HepG2 (cell line): ENCODE measurements around the gene ANKHD1. TPM values are rescaled to one million over a fixed set of nuclear protein-coding genes. Genes with fewer than 3 reads are reported as not detected.

Experiments
- ETV5 ChIP-seq: IDR thresholded peaks from 2 replicates; pipeline ENCODE4 v1.6.1; 2018; ENCODE audit warnings: missing biosample characterization, missing genetic modification reagents, inconsistent platforms, borderline replicate concordance
- FOSL2 ChIP-seq: sonication (generic); formaldehyde crosslinking; IDR thresholded peaks from 2 replicates; pipeline ENCODE4 v1.4.0; 2020; ENCODE audit warnings: missing genetic modification reagents
- GTF3A ChIP-seq: sonication (generic); formaldehyde crosslinking; conservative IDR thresholded peaks from 2 replicates; pipeline ENCODE4 v1.4.0; 2020; ENCODE audit warnings: mild to moderate bottlenecking, missing genetic modification reagents
- JUND ChIP-seq: sonication (generic); formaldehyde crosslinking; IDR thresholded peaks from 2 replicates; pipeline ENCODE4 v1.8.0; 2022; ENCODE audit warnings: mild to moderate bottlenecking, missing genetic modification reagents
- KAT7 ChIP-seq: IDR thresholded peaks from 2 replicates; pipeline ENCODE4 v1.6.1; 2018; ENCODE audit warnings: borderline replicate concordance, missing compliant biosample characterization
- MIER3 ChIP-seq: IDR thresholded peaks from 2 replicates; pipeline ENCODE4 v1.6.1; 2016; ENCODE audit warnings: missing compliant biosample characterization, borderline replicate concordance
- MIXL1 ChIP-seq: IDR thresholded peaks from 2 replicates; pipeline ENCODE4 v1.6.1; 2016
- NR2C2 ChIP-seq: sonication (generic); formaldehyde crosslinking; IDR thresholded peaks from 2 replicates; pipeline ENCODE4 v1.4.0; 2020; ENCODE audit warnings: missing genetic modification reagents, mild to moderate bottlenecking, moderate library complexity, borderline replicate concordance
- SCMH1 ChIP-seq: sonication (generic); formaldehyde crosslinking; IDR thresholded peaks from 2 replicates; pipeline ENCODE4 v1.9.0; 2021; ENCODE audit warnings: missing genetic modification reagents, mild to moderate bottlenecking, borderline replicate concordance
- SSRP1 ChIP-seq: IDR thresholded peaks from 2 replicates; pipeline ENCODE4 v1.6.1; 2016; ENCODE audit warnings: control low read depth
- ZC3H13 ChIP-seq: sonication (generic); formaldehyde crosslinking; IDR thresholded peaks from 2 replicates; pipeline ENCODE4 v1.8.1; 2023; ENCODE audit warnings: mild to moderate bottlenecking, missing genetic modification reagents, moderate library complexity
- ZNF350 ChIP-seq: sonication (generic); formaldehyde crosslinking; IDR thresholded peaks from 2 replicates; pipeline ENCODE4 v1.4.0; 2020; ENCODE audit warnings: mild to moderate bottlenecking, low read depth, missing genetic modification reagents, borderline replicate concordance
- ZNF572 ChIP-seq: sonication (generic); formaldehyde crosslinking; IDR thresholded peaks from 2 replicates; pipeline ENCODE4 v1.5.1; 2020; ENCODE audit warnings: mild to moderate bottlenecking, missing genetic modification reagents
- ZNF644 ChIP-seq: IDR thresholded peaks from 2 replicates; pipeline ENCODE4 v1.6.1; 2016; ENCODE audit warnings: low read depth
- ZSCAN29 ChIP-seq: sonication (generic); formaldehyde crosslinking; conservative IDR thresholded peaks from 2 replicates; pipeline ENCODE4 v1.4.0; 2020; ENCODE audit warnings: mild to moderate bottlenecking, missing genetic modification reagents
- polyA plus RNA-seq, 8 experiments: library from polyadenylated mRNA; depleted of rRNA in 3 of 8; stranded (reverse) in 7 of 8; unstranded in 1 of 8; fragments of >200 nt; fragmentation: Illumina TruSeq in 4 of 8; extraction: Trizol in 4 of 8; gene quantifications; 2 replicates each; pipeline versions ENCODE4 v1.2.1 to v1.2.3, GENCODE V29; 2011 to 2016; ENCODE audit warnings: low read depth in 4 of 8, missing spikeins in 1 of 8, mixed read lengths in 1 of 8; ENCODE audit not compliant: insufficient read depth in 1 of 8
- total RNA-seq, 5 experiments: library from RNA; depleted of rRNA; stranded (reverse); fragments of >200 nt; fragmentation: Illumina TruSeq; extraction: Trizol; gene quantifications; 2 replicates each; pipeline ENCODE4 v1.2.3, GENCODE V29; 2016; ENCODE audit warnings: low read depth in 1 of 5
- TF ChIP-seq, protein P1 (sequence below): IDR thresholded peaks from 2 replicates; pipeline ENCODE4 v1.6.1; 2016; ENCODE audit warnings: control low read depth
- TF ChIP-seq, protein P2 (sequence below): IDR thresholded peaks from 2 replicates; pipeline ENCODE4 v1.6.1; 2016
- TF ChIP-seq, protein P3 (sequence below): sonication (generic); formaldehyde crosslinking; IDR thresholded peaks from 2 replicates; pipeline ENCODE4 v1.5.1; 2020; ENCODE audit warnings: missing genetic modification reagents, mild to moderate bottlenecking, borderline replicate concordance
- TF ChIP-seq, protein P4 (sequence below): sonication (generic); formaldehyde crosslinking; IDR thresholded peaks from 2 replicates; pipeline ENCODE4 v1.4.0; 2020; ENCODE audit warnings: missing genetic modification reagents
- TF ChIP-seq, protein P5 (sequence below): sonication (generic); formaldehyde crosslinking; IDR thresholded peaks from 2 replicates; pipeline ENCODE4 v1.4.0; 2020; ENCODE audit warnings: mild to moderate bottlenecking, missing genetic modification reagents
- TF ChIP-seq, protein P6 (sequence below): sonication (generic); formaldehyde crosslinking; IDR thresholded peaks from 2 replicates; pipeline ENCODE4 v1.5.0; 2020; ENCODE audit warnings: missing genetic modification reagents

The ANKHD1 gene
- total and polyA plus RNA-seq, 2 of the 13 experiments (the other 11 are each of a cell fraction or from before 2014, with no cell fraction given): 69.9 to 82.0 TPM

DNA sequence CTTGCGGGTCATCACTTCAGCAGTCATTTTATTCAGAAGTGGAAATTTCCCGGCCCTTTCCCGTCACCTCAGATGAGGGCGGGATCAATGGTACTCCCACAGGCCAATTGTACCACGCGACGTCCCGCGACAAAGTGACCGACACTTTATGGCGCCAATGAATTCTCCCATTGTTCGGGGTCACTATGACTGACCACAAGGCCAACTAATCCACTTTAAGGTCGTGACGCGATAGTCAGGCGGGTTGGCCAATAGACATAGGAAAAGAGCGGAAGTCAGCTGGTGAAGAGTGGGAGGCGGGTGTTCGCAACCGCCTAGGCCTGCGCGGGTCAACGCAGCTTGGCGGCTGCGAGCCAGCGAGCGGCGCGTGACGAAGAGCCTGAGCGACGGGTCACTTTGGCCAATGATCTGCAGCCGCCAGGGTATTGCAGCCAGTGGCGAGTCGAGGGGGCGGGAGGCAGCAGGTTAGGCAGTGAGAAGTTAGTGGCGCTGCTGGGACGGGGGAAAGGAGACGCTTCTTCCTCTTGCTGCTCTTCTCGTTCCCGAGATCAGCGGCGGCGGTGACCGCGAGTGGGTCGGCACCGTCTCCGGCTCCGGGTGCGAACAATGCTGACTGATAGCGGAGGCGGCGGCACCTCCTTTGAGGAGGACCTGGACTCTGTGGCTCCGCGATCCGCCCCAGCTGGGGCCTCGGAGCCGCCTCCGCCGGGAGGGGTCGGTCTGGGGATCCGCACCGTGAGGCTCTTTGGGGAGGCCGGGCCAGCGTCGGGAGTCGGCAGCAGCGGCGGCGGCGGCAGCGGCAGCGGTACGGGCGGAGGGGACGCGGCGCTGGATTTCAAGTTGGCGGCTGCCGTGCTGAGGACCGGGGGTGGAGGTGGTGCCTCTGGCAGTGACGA is at the start of gene ANKHD1 (continued):
- TF ChIP-seq KAT7 (CRISPR knock-in tag): peak; percentile 95
- TF ChIP-seq, protein P1, sequence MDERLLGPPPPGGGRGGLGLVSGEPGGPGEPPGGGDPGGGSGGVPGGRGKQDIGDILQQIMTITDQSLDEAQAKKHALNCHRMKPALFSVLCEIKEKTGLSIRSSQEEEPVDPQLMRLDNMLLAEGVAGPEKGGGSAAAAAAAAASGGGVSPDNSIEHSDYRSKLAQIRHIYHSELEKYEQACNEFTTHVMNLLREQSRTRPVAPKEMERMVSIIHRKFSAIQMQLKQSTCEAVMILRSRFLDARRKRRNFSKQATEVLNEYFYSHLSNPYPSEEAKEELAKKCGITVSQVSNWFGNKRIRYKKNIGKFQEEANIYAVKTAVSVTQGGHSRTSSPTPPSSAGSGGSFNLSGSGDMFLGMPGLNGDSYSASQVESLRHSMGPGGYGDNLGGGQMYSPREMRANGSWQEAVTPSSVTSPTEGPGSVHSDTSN: peak; percentile 95
- peak; percentile 48; the same call in 1 of the 2 replicates for TF ChIP-seq FOSL2 (CRISPR knock-in tag)
- TF ChIP-seq SCMH1: no peak
- no peak for TF ChIP-seq ZSCAN29
- TF ChIP-seq, protein P2, sequence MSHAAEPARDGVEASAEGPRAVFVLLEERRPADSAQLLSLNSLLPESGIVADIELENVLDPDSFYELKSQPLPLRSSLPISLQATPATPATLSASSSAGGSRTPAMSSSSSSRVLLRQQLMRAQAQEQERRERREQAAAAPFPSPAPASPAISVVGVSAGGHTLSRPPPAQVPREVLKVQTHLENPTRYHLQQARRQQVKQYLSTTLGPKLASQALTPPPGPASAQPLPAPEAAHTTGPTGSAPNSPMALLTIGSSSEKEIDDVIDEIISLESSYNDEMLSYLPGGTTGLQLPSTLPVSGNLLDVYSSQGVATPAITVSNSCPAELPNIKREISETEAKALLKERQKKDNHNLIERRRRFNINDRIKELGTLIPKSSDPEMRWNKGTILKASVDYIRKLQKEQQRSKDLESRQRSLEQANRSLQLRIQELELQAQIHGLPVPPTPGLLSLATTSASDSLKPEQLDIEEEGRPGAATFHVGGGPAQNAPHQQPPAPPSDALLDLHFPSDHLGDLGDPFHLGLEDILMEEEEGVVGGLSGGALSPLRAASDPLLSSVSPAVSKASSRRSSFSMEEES (CRISPR knock-in tag): peak; percentile 74; the same call in 1 of the 2 replicates
- TF ChIP-seq ZNF644 (CRISPR knock-in tag): no peak
- peak; percentile 34; the same call in 1 of the 2 replicates for TF ChIP-seq MIER3 (CRISPR knock-in tag)
- TF ChIP-seq ZNF572: no peak
- TF ChIP-seq, protein P3, sequence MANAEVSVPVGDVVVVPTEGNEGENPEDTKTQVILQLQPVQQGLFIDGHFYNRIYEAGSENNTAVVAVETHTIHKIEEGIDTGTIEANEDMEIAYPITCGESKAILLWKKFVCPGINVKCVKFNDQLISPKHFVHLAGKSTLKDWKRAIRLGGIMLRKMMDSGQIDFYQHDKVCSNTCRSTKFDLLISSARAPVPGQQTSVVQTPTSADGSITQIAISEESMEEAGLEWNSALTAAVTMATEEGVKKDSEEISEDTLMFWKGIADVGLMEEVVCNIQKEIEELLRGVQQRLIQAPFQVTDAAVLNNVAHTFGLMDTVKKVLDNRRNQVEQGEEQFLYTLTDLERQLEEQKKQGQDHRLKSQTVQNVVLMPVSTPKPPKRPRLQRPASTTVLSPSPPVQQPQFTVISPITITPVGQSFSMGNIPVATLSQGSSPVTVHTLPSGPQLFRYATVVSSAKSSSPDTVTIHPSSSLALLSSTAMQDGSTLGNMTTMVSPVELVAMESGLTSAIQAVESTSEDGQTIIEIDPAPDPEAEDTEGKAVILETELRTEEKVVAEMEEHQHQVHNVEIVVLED (CRISPR knock-in tag): peak; percentile 86
- no peak for TF ChIP-seq SSRP1 (CRISPR knock-in tag)
- TF ChIP-seq JUND (CRISPR knock-in tag): peak; percentile 2; the same call in 1 of the 2 replicates
- peak; percentile 64; the same call in 1 of the 2 replicates for TF ChIP-seq ZNF350 (CRISPR knock-in tag)
- peak; percentile 97 for TF ChIP-seq NR2C2 (CRISPR knock-in tag)
- TF ChIP-seq ETV5: 0 out of 2 replicates have a peak, but pooled peaks have one; percentile 6
- TF ChIP-seq, protein P4, sequence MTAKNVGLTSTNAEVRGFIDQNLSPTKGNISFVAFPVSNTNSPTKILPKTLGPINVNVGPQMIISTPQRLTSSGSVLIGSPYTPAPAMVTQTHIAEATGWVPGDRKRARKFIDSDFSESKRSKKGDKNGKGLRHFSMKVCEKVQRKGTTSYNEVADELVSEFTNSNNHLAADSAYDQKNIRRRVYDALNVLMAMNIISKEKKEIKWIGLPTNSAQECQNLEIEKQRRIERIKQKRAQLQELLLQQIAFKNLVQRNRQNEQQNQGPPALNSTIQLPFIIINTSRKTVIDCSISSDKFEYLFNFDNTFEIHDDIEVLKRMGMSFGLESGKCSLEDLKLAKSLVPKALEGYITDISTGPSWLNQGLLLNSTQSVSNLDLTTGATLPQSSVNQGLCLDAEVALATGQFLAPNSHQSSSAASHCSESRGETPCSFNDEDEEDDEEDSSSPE (CRISPR knock-in tag): peak; percentile 77
- TF ChIP-seq ZC3H13 (CRISPR knock-in tag): peak; percentile 92
- TF ChIP-seq, protein P5, sequence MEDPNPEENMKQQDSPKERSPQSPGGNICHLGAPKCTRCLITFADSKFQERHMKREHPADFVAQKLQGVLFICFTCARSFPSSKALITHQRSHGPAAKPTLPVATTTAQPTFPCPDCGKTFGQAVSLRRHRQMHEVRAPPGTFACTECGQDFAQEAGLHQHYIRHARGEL (CRISPR knock-in tag): no peak
- TF ChIP-seq GTF3A: 0 out of 2 replicates have a peak, but pooled peaks have one; percentile 69
- TF ChIP-seq, protein P6, sequence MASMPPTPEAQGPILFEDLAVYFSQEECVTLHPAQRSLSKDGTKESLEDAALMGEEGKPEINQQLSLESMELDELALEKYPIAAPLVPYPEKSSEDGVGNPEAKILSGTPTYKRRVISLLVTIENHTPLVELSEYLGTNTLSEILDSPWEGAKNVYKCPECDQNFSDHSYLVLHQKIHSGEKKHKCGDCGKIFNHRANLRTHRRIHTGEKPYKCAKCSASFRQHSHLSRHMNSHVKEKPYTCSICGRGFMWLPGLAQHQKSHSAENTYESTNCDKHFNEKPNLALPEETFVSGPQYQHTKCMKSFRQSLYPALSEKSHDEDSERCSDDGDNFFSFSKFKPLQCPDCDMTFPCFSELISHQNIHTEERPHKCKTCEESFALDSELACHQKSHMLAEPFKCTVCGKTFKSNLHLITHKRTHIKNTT: no peak
- TF ChIP-seq MIXL1 (CRISPR knock-in tag): peak; percentile 65; the same call in 1 of the 2 replicates
